GM12878 (cell line): ENCODE measurements around the gene PIK3R2. TPM values are rescaled to one million over a fixed set of nuclear protein-coding genes. Genes with fewer than 3 reads are reported as not detected.

ENCODE experiments used
- ATAC-seq: fragments of 200-7000 bp; cut with Tn5 transposase; 3 replicates; pipeline ENCODE4 v1.9.1; 2020; ENCODE audit warnings: mild to moderate bottlenecking, moderate library complexity
- BruUV-seq: library from RNA; stranded (reverse); fragments of 400-500 nt; replicated peaks from 2 replicates; lab custom pipeline; 2021; lab: Mats Ljungman, UMichigan
- CTCF ChIA-PET: fragments of 300-600 bp; sonication (Branson Sonifier 250); formaldehyde crosslinking; extraction: SDS; loops from one replicate; lab custom pipeline; 2021; ENCODE audit warnings: inconsistent platforms; lab: Yijun Ruan, JAX
- POLR2A ChIA-PET: fragments of 350-600 bp; formaldehyde crosslinking; extraction: SDS; loops from one replicate; lab custom pipeline; 2021; ENCODE audit warnings: inconsistent platforms; lab: Charles Lee
- RAD21 ChIA-PET: fragments of 300-600 bp; sonication (Branson Sonifier 250); formaldehyde crosslinking; loops from one replicate; lab custom pipeline; 2023; ENCODE audit warnings: antibody characterized with exemption; ENCODE audit not compliant: unreplicated experiment; lab: Charles Lee
- SMC1A ChIA-PET: fragments of 300-600 bp; sonication (Branson Sonifier 250); formaldehyde crosslinking; loops from one replicate; lab custom pipeline; 2023; ENCODE audit not compliant: unreplicated experiment, uncharacterized antibody; lab: Charles Lee
- DNase-seq: peaks from one replicate; pipeline ENCODE4 v3.0.0-alpha.2; 2011; ENCODE audit warnings: low read depth, low spot score
- FAIRE-seq: peaks from 3 replicates; lab custom pipeline; 2011; peaks lifted over from hg19 to GRCh38; lab: Jason Lieb, UNC
- H2AFZ ChIP-seq: 2 replicates; pipeline ENCODE4 v1.6.0; 2011; ENCODE audit warnings: low read depth, low read length, control low read depth; ENCODE audit not compliant: control insufficient read depth
- H3K27ac ChIP-seq: 2 replicates; pipeline ENCODE4 v1.5.1; 2011; ENCODE audit warnings: control low read depth; ENCODE audit not compliant: control insufficient read depth, insufficient read depth
- H3K27me3 ChIP-seq, 2 experiments: replicated peaks in 1 of 2; 2 replicates each; pipeline versions ENCODE4 v1.6.0 to v1.6.1; 2011; ENCODE audit warnings: low read length in 1 of 2; ENCODE audit not compliant: control insufficient read depth in 2 of 2, insufficient read depth in 2 of 2
- H3K36me3 ChIP-seq, 2 experiments: 2 replicates each; pipeline ENCODE4 v1.5.1; 2011; ENCODE audit warnings: low read length in 1 of 2; ENCODE audit not compliant: control insufficient read depth in 2 of 2, insufficient read depth in 2 of 2
- H3K4me1 ChIP-seq: 2 replicates; pipeline ENCODE4 v1.6.1; 2011; ENCODE audit warnings: mild to moderate bottlenecking, low read length, moderate library complexity, mixed read lengths; ENCODE audit not compliant: control insufficient read depth, insufficient read depth
- H3K4me2 ChIP-seq: 2 replicates; pipeline ENCODE4 v1.6.0; 2011; ENCODE audit warnings: control low read depth; ENCODE audit not compliant: control insufficient read depth, insufficient read depth
- H3K4me3 ChIP-seq: fragments of 200-600 bp; sonication (generic); 2 replicates; pipeline ENCODE4 v1.5.1; 2016
- H3K79me2 ChIP-seq: 2 replicates; pipeline ENCODE4 v1.6.0; 2011; ENCODE audit warnings: low read length; ENCODE audit not compliant: control insufficient read depth, insufficient read depth
- H3K9ac ChIP-seq: 2 replicates; pipeline ENCODE4 v1.8.0; 2011; ENCODE audit warnings: low read length, control low read depth, mixed read lengths; ENCODE audit not compliant: control insufficient read depth, insufficient read depth
- H3K9me3 ChIP-seq: replicated peaks from 3 replicates; pipeline ENCODE4 v1.5.1; 2011; ENCODE audit warnings: mild to moderate bottlenecking, low read length; ENCODE audit not compliant: control insufficient read depth, insufficient read depth
- H4K20me1 ChIP-seq: 2 replicates; pipeline ENCODE4 v1.6.0; 2011; ENCODE audit not compliant: control insufficient read depth, insufficient read depth
- ATF2 ChIP-seq: IDR thresholded peaks from 2 replicates; pipeline ENCODE4 v1.6.1; 2012; ENCODE audit warnings: low read length, inconsistent platforms
- BCL3 ChIP-seq: IDR thresholded peaks from 2 replicates; pipeline ENCODE4 v1.6.1; 2011; ENCODE audit warnings: borderline replicate concordance, low read depth, mild to moderate bottlenecking, moderate library complexity, low read length; ENCODE audit not compliant: insufficient read depth, poor library complexity, severe bottlenecking
- BMI1 ChIP-seq: fragments of 450-650 bp; IDR thresholded peaks from 2 replicates; pipeline ENCODE4 v1.6.1; 2016; ENCODE audit warnings: mild to moderate bottlenecking, moderate library complexity, borderline replicate concordance
- E2F4 ChIP-seq: IDR thresholded peaks from 2 replicates; pipeline ENCODE4 v1.6.1; 2012; ENCODE audit warnings: low read depth, low read length, improper control_type of control experiment
- HDAC6 ChIP-seq: fragments of 200-600 bp; sonication (generic); IDR thresholded peaks from one replicate; pipeline ENCODE4 v1.8.0; 2017; ENCODE audit warnings: antibody characterized with exemption; ENCODE audit not compliant: unreplicated experiment
- RFX5 ChIP-seq: IDR thresholded peaks from 2 replicates; pipeline ENCODE4 v1.6.1; 2011; ENCODE audit warnings: low read depth, low read length, improper control_type of control experiment
- SMAD1 ChIP-seq: fragments of 450-650 bp; IDR thresholded peaks from 2 replicates; pipeline ENCODE4 v1.6.1; 2018; ENCODE audit warnings: mild to moderate bottlenecking, low read depth; ENCODE audit not compliant: partially characterized antibody
- SMAD5 ChIP-seq: IDR thresholded peaks from 2 replicates; pipeline ENCODE4 v1.6.1; 2016; ENCODE audit warnings: antibody characterized with exemption, low read depth
- TCF7 ChIP-seq: IDR thresholded peaks from 2 replicates; pipeline ENCODE4 v1.6.1; 2014; ENCODE audit warnings: antibody characterized with exemption, borderline replicate concordance
- USF2 ChIP-seq: IDR thresholded peaks from 2 replicates; pipeline ENCODE4 v1.6.1; 2011; ENCODE audit warnings: low read depth, low read length, improper control_type of control experiment, borderline replicate concordance
- YY1 ChIP-seq: IDR thresholded peaks from 2 replicates; pipeline ENCODE4 v1.6.1; 2011; ENCODE audit warnings: low read depth, mild to moderate bottlenecking, low read length
- ZBTB11 ChIP-seq: fragments of 450-650 bp; formaldehyde crosslinking; IDR thresholded peaks from 2 replicates; pipeline ENCODE4 v1.5.0; 2022; ENCODE audit warnings: mild to moderate bottlenecking, missing genetic modification characterization
- ZNF384 ChIP-seq: IDR thresholded peaks from 2 replicates; pipeline ENCODE4 v1.6.1; 2012; ENCODE audit warnings: low read depth, mild to moderate bottlenecking, low read length, improper control_type of control experiment, borderline replicate concordance
- WGBS: methylation state at CpG from one replicate; pipeline ENCODE4 v1.1.6; 2016; ENCODE audit warnings: low lambda C conversion rate; ENCODE audit not compliant: insufficient replicate concordance, insufficient coverage; ENCODE audit errors: missing lambda C conversion rate; 5-methylcytosine and 5-hydroxymethylcytosine counted together
- in situ Hi-C: fragments of 300-500 bp; cut with MboI; formaldehyde crosslinking; loops from 9 replicates; pipeline ENCODE4 v1.14.3; 2018; ENCODE audit warnings: mixed read lengths
- intact Hi-C: fragments of 100-400 bp; cut with micrococcal nuclease; formaldehyde crosslinking; loops from one replicate; pipeline ENCODE4 v1.14.2; 2022; ENCODE audit not compliant: unreplicated experiment
- polyA plus RNA-seq, 11 experiments: library from polyadenylated mRNA; depleted of rRNA in 4 of 11; unstranded in 6 of 11; stranded (reverse) in 5 of 11; fragments of >200 nt; fragmentation: Nextera tagmentation in 4 of 11; fragmentation: Illumina TruSeq in 1 of 11; extraction: Ambion mirVana in 4 of 11; extraction: Trizol in 1 of 11; gene quantifications; 1 replicate in 1 of 11; 2 replicates in 10 of 11; pipeline versions ENCODE4 v1.2.1 to v1.2.3, GENCODE V29; 2011 to 2016; ENCODE audit warnings: inconsistent platforms in 2 of 11, missing spikeins in 2 of 11, low read depth in 1 of 11
- total RNA-seq, 4 experiments: library from RNA; depleted of rRNA in 3 of 4; stranded (reverse); fragments of >200 nt in 3 of 4; fragmentation: Illumina TruSeq in 1 of 4; extraction: Trizol in 1 of 4; gene quantifications; 2 replicates each; pipeline versions ENCODE4 v1.2.1 to v1.2.3, GENCODE V29; 2013 to 2021

Gene PIK3R2
- total and polyA plus RNA-seq, 10 of the 15 experiments (the other 5 are each of a cell fraction or from before 2014, with no cell fraction given): 0.26 to 22.6 (median 2.5) TPM

GRCh38 chr19:18143902-18144301 lies 9.1 kb upstream of the PIK3R2 start:
- Histone ChIP-seq H2AFZ (no peak overlapping the region), H3K4me2 (no peak overlapping the region), H3K4me3 (no peak overlapping the region), H3K27me3 (no peaks in the 10 kb centered on the region), H3K27ac (no peak overlapping the region), H3K9me3 (no peaks in the 10 kb centered on the region), H3K4me1 (no peaks in the 10 kb centered on the region), H4K20me1 (no peaks in the 10 kb centered on the region), H3K79me2 (no peaks in the 10 kb centered on the region), H3K36me3 (peaks cover 22 to 29% of the 10 kb centered on the region in 2 experiments), H3K9ac (no peak overlapping the region)
- CTCF ChIA-PET: interaction anchor here (0.7 kb wide), 1 partner anchor 146 kb away, joined by 5 read pairs; no protein-coding TSS in a partner anchor
- WGBS: 82% methylated on average over 3 of the region's 3 CpGs
- in situ Hi-C loops (no loop called here), intact Hi-C loops (no loop called here)
- ATAC-seq: no peak
- DNase-seq: no peak
- FAIRE-seq: no peak
- BruUV-seq: no TSS peak
- SMC1A ChIA-PET: interaction anchor here (0.6 kb wide), 1 partner anchor 79 kb away, joined by 3 read pairs; no protein-coding TSS in a partner anchor
- RAD21 ChIA-PET: no interaction called here
- POLR2A ChIA-PET: no interaction called here
- TF ChIP-seq BCL3 (no peak), USF2 (no peak), ATF2 (no peak), ZBTB11 (CRISPR knock-in tag) (no peak), E2F4 (no peak), BMI1 (no peak), ZNF384 (no peak), HDAC6 (no peak), RFX5 (no peak), SMAD1 (no peak), SMAD5 (no peak), TCF7 (no peak), YY1 (no peak)
